CD4-positive, alpha-beta T cell treated with Interleukin-4 for 4 hours (primary cell): ENCODE data around the gene WDR37.
"Not testable (repeated sequence)": the region's sequence is repeated elsewhere in the genome, so short reads cannot be mapped to it uniquely, and the experiment has no call there.

ENCODE experiments used
- DNase-seq: peaks from one replicate; pipeline ENCODE4 v3.0.0-alpha.2; 2020

WDR37 gene

GRCh38 chr10:1155791-1156615 is 99.8 kb downstream of the WDR37 start:
- no peak for DNase-seq

- DNase-seq = no peak
These were observed 100.4 kb downstream of the WDR37 start for GRCh38 chr10:1156616-1156886.

- no peak for DNase-seq
These were observed 100.9 kb downstream of the WDR37 start for GRCh38 chr10:1156921-1157614.

GRCh38 chr10:1157615-1157933 is 101.4 kb downstream of the WDR37 start:
- no peak for DNase-seq

GRCh38 chr10:1158066-1158465 is 101.9 kb downstream of the WDR37 start:
- no peak for DNase-seq

GRCh38 chr10:1158536-1158935 is 102.4 kb downstream of the WDR37 start:
- not testable (repeated sequence) for DNase-seq

- DNase-seq = no peak
These were observed 103.2 kb downstream of the WDR37 start for GRCh38 chr10:1159131-1160061.

- no peak for DNase-seq
These were observed 104.6 kb downstream of the WDR37 start for GRCh38 chr10:1160561-1161314.

- not testable (repeated sequence) for DNase-seq
These were observed 105.1 kb downstream of the WDR37 start for GRCh38 chr10:1161315-1161673.

- no peak for DNase-seq
These were observed 106.5 kb downstream of the WDR37 start for GRCh38 chr10:1162481-1163203.

GRCh38 chr10:1163204-1163660 is 107.0 kb downstream of the WDR37 start:
- no peak for DNase-seq

GRCh38 chr10:1163831-1164230 is 107.6 kb downstream of the WDR37 start:
- no peak for DNase-seq

GRCh38 chr10:1166101-1166827 is 110.1 kb downstream of the WDR37 start:
- no peak for DNase-seq

- no peak for DNase-seq
These were observed 110.7 kb downstream of the WDR37 start for GRCh38 chr10:1166828-1167275.

- no peak for DNase-seq
These were observed 112.6 kb downstream of the WDR37 start for GRCh38 chr10:1168763-1169162.

- no peak for DNase-seq
These were observed 113.2 kb downstream of the WDR37 start for GRCh38 chr10:1169186-1169885.

- DNase-seq = no peak
These were observed 114.0 kb downstream of the WDR37 start for GRCh38 chr10:1169981-1170866.

GRCh38 chr10:1170867-1171180 is 114.6 kb downstream of the WDR37 start:
- DNase-seq = no peak

GRCh38 chr10:1171182-1171581 is 115.0 kb downstream of the WDR37 start:
- no peak for DNase-seq

- DNase-seq = no peak
These were observed 115.4 kb downstream of the WDR37 start for GRCh38 chr10:1171586-1171985.
